Caco-2 (cell line): ENCODE results near the gene S100A4. TPM values are rescaled to one million over a fixed set of nuclear protein-coding genes. Genes with fewer than 3 reads are reported as not detected.

Source experiments
- BruUV-seq: library from RNA; stranded (reverse); fragments of 400-500 nt; replicated peaks from 2 replicates; lab custom pipeline; 2021; lab: Mats Ljungman, UMichigan
- CTCF ChIA-PET: fragments of 300-600 bp; sonication (Branson Sonifier 250); formaldehyde crosslinking; loops from one replicate; lab custom pipeline; 2022; ENCODE audit warnings: antibody characterized with exemption; lab: Charles Lee
- POLR2A ChIA-PET: fragments of 300-600 bp; sonication (Branson Sonifier 250); formaldehyde crosslinking; loops from one replicate; lab custom pipeline; 2022; ENCODE audit warnings: antibody characterized with exemption; lab: Charles Lee
- DNase-seq, 2 experiments: peaks; one replicate each; pipeline versions ENCODE4 v3.0.0 to v3.0.0-alpha.2; 2020 to 2022
- H3K27me3 ChIP-seq: replicated peaks from 2 replicates; pipeline ENCODE4 v1.6.0; 2011; ENCODE audit warnings: low read length; ENCODE audit not compliant: control insufficient read depth, insufficient read depth
- H3K36me3 ChIP-seq: 2 replicates; pipeline ENCODE4 v1.5.1; 2011; ENCODE audit warnings: low read length; ENCODE audit not compliant: control insufficient read depth, insufficient read depth
- H3K4me1 ChIP-seq: fragments of 250-450 bp; sonication (Bioruptor Pico); 2 replicates; pipeline ENCODE4 v1.5.1; 2020; ENCODE audit warnings: mild to moderate bottlenecking
- H3K4me3 ChIP-seq: 2 replicates; pipeline ENCODE4 v1.5.1; 2011; ENCODE audit warnings: low read depth, mild to moderate bottlenecking, control low read depth, low read length
- H3K9me3 ChIP-seq: fragments of 250-450 bp; sonication (Bioruptor Pico); 2 replicates; pipeline ENCODE4 v1.5.1; 2020; ENCODE audit warnings: mild to moderate bottlenecking, moderate library complexity
- H3K27ac Mint-ChIP-seq: one replicate; pipeline ENCODE4 v1.8.0; 2022; ENCODE audit warnings: mixed read lengths; ENCODE audit not compliant: unreplicated experiment
- H3K27me3 Mint-ChIP-seq: one replicate; pipeline ENCODE4 v1.8.0; 2022; ENCODE audit warnings: mixed read lengths; ENCODE audit not compliant: insufficient read depth, unreplicated experiment
- H3K36me3 Mint-ChIP-seq: one replicate; pipeline ENCODE4 v1.8.0; 2022; ENCODE audit warnings: mild to moderate bottlenecking, mixed read lengths; ENCODE audit not compliant: insufficient read depth, unreplicated experiment
- H3K4me1 Mint-ChIP-seq: one replicate; pipeline ENCODE4 v1.8.0; 2022; ENCODE audit warnings: low read depth, mixed read lengths; ENCODE audit not compliant: unreplicated experiment
- H3K4me3 Mint-ChIP-seq: one replicate; pipeline ENCODE4 v1.8.0; 2022; ENCODE audit warnings: mild to moderate bottlenecking, moderate library complexity, mixed read lengths; ENCODE audit not compliant: unreplicated experiment
- H3K9me3 Mint-ChIP-seq: one replicate; pipeline ENCODE4 v1.8.0; 2022; ENCODE audit warnings: mixed read lengths; ENCODE audit not compliant: unreplicated experiment
- intact Hi-C: fragments of 100-400 bp; cut with micrococcal nuclease; formaldehyde crosslinking; loops from one replicate; pipeline ENCODE4 v1.10.0; 2022; ENCODE audit not compliant: unreplicated experiment
- total RNA-seq: library from RNA; stranded (reverse); gene quantifications from 2 replicates; pipeline ENCODE4 v1.2.3, GENCODE V29; 2022
- TF ChIP-seq, protein P1 (sequence below), 2 experiments: fragments of 200-600 bp in 1 of 2; IDR thresholded peaks; 1 replicate in 1 of 2; 2 replicates in 1 of 2; pipeline versions ENCODE4 v1.5.1 to v1.8.0; 2011 to 2022; ENCODE audit warnings: antibody characterized with exemption in 1 of 2, control low read depth in 1 of 2, inconsistent platforms in 1 of 2, low read depth in 1 of 2, low read length in 1 of 2, mild to moderate bottlenecking in 1 of 2, moderate library complexity in 1 of 2; ENCODE audit not compliant: insufficient read depth in 1 of 2, severe bottlenecking in 1 of 2, unreplicated experiment in 1 of 2

Gene S100A4
- total RNA-seq, 1 experiment from 2014 or later = 53.6 TPM

DNA sequence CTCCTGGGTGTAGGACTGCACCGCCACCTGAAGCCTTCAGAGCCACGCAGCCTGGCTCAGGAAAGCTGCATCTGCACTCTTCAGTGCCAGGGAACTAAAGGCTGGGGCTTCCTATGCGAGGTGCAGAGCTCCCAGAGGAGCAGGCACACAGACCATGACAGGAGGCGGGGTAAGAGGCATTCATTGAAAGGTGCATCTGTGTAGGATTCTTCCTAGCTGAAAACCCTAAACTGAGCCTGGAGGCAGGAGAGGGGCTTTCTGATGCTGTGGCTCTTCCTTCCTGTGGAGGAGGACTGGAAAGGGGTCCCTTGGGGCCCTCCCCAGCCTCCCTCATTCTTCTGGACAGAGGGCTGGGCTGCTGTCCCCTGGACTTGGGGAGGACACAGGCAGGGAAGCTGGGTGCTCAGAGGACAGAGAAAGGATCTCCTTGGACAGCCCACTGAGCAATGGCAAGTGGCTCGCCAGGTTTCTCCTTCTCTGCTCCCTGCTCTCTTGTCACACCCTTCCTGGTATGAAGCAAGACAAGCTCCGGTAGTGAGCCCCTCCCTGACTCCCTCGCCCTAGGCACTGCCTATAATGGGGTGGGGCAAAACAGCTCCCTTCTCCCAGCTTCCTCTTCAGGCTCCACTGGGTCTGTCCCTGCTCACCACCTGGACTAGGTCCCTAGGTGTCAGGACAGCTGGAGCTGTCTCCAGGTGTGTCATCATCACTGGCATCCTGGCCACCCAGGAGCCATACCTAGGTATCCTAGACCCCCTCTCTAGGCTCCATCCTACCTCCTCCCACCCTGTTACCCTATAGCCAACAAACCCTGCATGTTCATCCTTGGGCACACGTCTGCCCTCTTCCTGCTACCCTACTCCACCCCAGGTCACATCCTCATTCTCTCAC, 29.9 kb downstream of the S100A4 start:
- no TSS peak for BruUV-seq
- Mint-ChIP-seq H3K4me3 (peak overlapping the region; percentile 34), H3K27ac (peak overlapping the region; percentile 80), H3K9me3 (no peaks in the 10 kb centered on the region), H3K36me3 (peaks cover 20% of the 10 kb centered on the region), H3K4me1 (peaks cover 67% of the 10 kb centered on the region), H3K27me3 (no peaks in the 10 kb centered on the region)
- H3K36me3 ChIP-seq = no peaks in the 10 kb centered on the region
- H3K9me3 ChIP-seq = no peaks in the 10 kb centered on the region
- H3K4me1 ChIP-seq = peaks cover 74% of the 10 kb centered on the region
- H3K27me3 ChIP-seq = no peaks in the 10 kb centered on the region
- DNase-seq = peak; percentile 83 to 93
- ChIA-PET CTCF (interaction anchor here (0.8 to 2.1 kb wide), 12 partner anchors 10 to 156 kb away, joined by 3 to 13 read pairs (median 4); partner anchors contain the start of genes CHTOP, S100A13, S100A14 and S100A16), POLR2A (interaction anchor here (0.9 to 1.4 kb wide), 6 partner anchors 20 to 268 kb away, joined by 3 to 12 read pairs (median 4); partner anchors contain the start of genes CHTOP, S100A13, S100A16 and S100A6)
- intact Hi-C loops = loop anchor here (1.0 to 10.0 kb wide), 3 partner anchors 17 to 259 kb away; partner anchors contain the start of gene SLC27A3
- no peak overlapping the region for H3K4me3 ChIP-seq
- TF ChIP-seq, protein P1, sequence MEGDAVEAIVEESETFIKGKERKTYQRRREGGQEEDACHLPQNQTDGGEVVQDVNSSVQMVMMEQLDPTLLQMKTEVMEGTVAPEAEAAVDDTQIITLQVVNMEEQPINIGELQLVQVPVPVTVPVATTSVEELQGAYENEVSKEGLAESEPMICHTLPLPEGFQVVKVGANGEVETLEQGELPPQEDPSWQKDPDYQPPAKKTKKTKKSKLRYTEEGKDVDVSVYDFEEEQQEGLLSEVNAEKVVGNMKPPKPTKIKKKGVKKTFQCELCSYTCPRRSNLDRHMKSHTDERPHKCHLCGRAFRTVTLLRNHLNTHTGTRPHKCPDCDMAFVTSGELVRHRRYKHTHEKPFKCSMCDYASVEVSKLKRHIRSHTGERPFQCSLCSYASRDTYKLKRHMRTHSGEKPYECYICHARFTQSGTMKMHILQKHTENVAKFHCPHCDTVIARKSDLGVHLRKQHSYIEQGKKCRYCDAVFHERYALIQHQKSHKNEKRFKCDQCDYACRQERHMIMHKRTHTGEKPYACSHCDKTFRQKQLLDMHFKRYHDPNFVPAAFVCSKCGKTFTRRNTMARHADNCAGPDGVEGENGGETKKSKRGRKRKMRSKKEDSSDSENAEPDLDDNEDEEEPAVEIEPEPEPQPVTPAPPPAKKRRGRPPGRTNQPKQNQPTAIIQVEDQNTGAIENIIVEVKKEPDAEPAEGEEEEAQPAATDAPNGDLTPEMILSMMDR (IDR thresholded peaks at IDR 0.05; ENCODE audit: insufficient read depth in 1 of 2, low read depth in 1 of 2, low read length in 1 of 2, severe bottlenecking in 1 of 2, unreplicated experiment in 1 of 2) = no peak

DNA sequence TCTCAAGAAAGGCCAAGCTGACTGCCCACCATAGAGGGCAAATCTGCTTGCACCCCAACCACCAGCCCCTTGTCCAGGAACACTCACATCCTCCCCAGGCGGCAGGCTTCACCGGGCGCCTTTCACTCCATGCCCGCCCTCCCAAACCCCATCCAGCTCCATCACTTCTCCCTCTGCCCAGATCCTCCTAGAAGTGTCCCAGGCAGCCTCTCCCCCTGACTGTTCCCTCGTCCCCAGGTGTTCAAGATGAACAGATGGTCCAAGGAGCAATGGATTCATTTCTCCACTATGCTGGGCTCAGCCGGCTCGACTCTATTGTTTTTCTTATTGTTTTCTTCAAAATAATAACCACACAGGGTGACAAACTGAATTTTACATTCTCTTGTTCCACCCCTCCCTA, 31.9 kb downstream of the S100A4 start:
- no peak for DNase-seq
- Mint-ChIP-seq H3K36me3 (peaks cover 9% of the 10 kb centered on the region), H3K27me3 (no peaks in the 10 kb centered on the region), H3K4me3 (no peak overlapping the region), H3K9me3 (no peaks in the 10 kb centered on the region), H3K4me1 (peaks cover 52% of the 10 kb centered on the region), H3K27ac (no peak overlapping the region)
- ChIA-PET POLR2A (interaction anchor here (0.6 kb wide), 1 partner anchor 98 kb away, joined by 4 read pairs; no protein-coding TSS in a partner anchor), CTCF (interaction anchor here (0.7 kb wide), 1 partner anchor 113 kb away, joined by 3 read pairs; the partner anchor contains the start of gene S100A13)
- no peaks in the 10 kb centered on the region for H3K36me3 ChIP-seq
- no peaks in the 10 kb centered on the region for H3K27me3 ChIP-seq
- no peak overlapping the region for H3K4me3 ChIP-seq
- no peaks in the 10 kb centered on the region for H3K9me3 ChIP-seq
- peaks cover 58% of the 10 kb centered on the region for H3K4me1 ChIP-seq
- BruUV-seq = no TSS peak
- TF ChIP-seq, protein P1 (IDR thresholded peaks at IDR 0.05; ENCODE audit: insufficient read depth in 1 of 2, low read depth in 1 of 2, low read length in 1 of 2, severe bottlenecking in 1 of 2, unreplicated experiment in 1 of 2) = no peak
- intact Hi-C loops = loop anchor here (10.0 kb wide), 1 partner anchor 261 kb away; the partner anchor contains the start of gene SLC27A3

DNA sequence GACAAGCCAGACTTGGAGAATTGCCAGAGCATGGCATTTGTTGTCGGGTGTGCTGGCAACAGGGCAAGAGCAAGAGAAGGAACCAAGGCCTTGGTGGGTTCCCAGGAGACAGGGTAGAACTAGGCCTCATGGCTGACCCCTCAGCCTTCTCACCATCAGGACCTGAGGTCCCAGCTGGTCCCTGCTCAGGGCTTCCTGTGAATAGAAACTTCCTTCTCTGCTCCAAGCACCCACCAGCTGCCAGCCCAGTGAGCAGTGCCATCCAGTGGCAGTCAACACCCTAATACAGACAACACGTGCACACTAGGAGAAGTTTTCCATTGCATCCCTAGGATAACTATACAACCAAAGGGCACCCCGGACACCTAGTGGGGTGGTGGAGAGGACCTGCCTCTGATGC, 32.6 kb downstream of the S100A4 start:
- Histone ChIP-seq H3K4me3 (no peak overlapping the region), H3K9me3 (no peaks in the 10 kb centered on the region), H3K36me3 (no peaks in the 10 kb centered on the region), H3K4me1 (peaks cover 52% of the 10 kb centered on the region), H3K27me3 (no peaks in the 10 kb centered on the region)
- CTCF ChIA-PET = no interaction called here
- no peaks in the 10 kb centered on the region for H3K27me3 Mint-ChIP-seq
- intact Hi-C loops = loop anchor here (10.0 kb wide), 1 partner anchor 262 kb away; the partner anchor contains the start of gene SLC27A3
- POLR2A ChIA-PET = no interaction called here
- TF ChIP-seq, protein P1 (IDR thresholded peaks at IDR 0.05; ENCODE audit: insufficient read depth in 1 of 2, low read depth in 1 of 2, low read length in 1 of 2, severe bottlenecking in 1 of 2, unreplicated experiment in 1 of 2) = no peak
- H3K4me3 Mint-ChIP-seq = no peak overlapping the region
- H3K4me1 Mint-ChIP-seq = peaks cover 46% of the 10 kb centered on the region
- no peak for DNase-seq
- H3K36me3 Mint-ChIP-seq = peaks cover 3% of the 10 kb centered on the region
- no peak overlapping the region for H3K27ac Mint-ChIP-seq
- no TSS peak for BruUV-seq
- H3K9me3 Mint-ChIP-seq = no peaks in the 10 kb centered on the region
